B cell (primary cell): ENCODE measurements around the gene TGFBR2. TPM values are rescaled to one million over a fixed set of nuclear protein-coding genes. Genes with fewer than 3 reads are reported as not detected.
A peak's percentile ranks its signal among the peaks of the same experiment; 100 is the strongest.

Experiments used
- ATAC-seq: fragments of 200-7000 bp; cut with Tn5 transposase; one replicate; pipeline ENCODE4 v1.10.0; 2021; ENCODE audit warnings: low read depth, mild to moderate bottlenecking, moderate number of reproducible peaks, moderate library complexity
- CTCF ChIA-PET: fragments of 350-600 bp; sonication (Branson Sonifier 250); formaldehyde crosslinking; loops from one replicate; lab custom pipeline; 2021; ENCODE audit warnings: antibody characterized with exemption, inconsistent platforms; lab: Charles Lee
- POLR2A ChIA-PET: fragments of 350-600 bp; sonication (Branson Sonifier 250); formaldehyde crosslinking; loops from one replicate; lab custom pipeline; 2021; ENCODE audit warnings: antibody characterized with exemption; lab: Charles Lee
- DNase-seq: peaks from one replicate; pipeline ENCODE4 v3.0.0; 2013
- H2AFZ ChIP-seq: 2 replicates; pipeline ENCODE4 v1.6.1; 2012; ENCODE audit warnings: mild to moderate bottlenecking, low read depth, low read length; ENCODE audit not compliant: insufficient read depth, poor library complexity, severe bottlenecking
- H3K27ac ChIP-seq, 2 donors: 1 replicate in 1 of 2; 2 replicates in 1 of 2; pipeline ENCODE4 v1.5.1; 2012 to 2013; ENCODE audit warnings: low read length in 2 of 2, mild to moderate bottlenecking in 2 of 2, moderate library complexity in 1 of 2
- H3K27me3 ChIP-seq, 4 experiments: fragments of 200-600 bp in 1 of 4; sonication (generic) in 1 of 4; replicated peaks in 1 of 4; 1 replicate in 2 of 4; 2 replicates in 2 of 4; pipeline versions ENCODE4 v1.6.1 to v1.7.0; 2013 to 2016; ENCODE audit warnings: low read length in 3 of 4, mild to moderate bottlenecking in 2 of 4, mixed read lengths in 1 of 4, moderate library complexity in 1 of 4; ENCODE audit not compliant: insufficient read depth in 4 of 4, control insufficient read depth in 3 of 4; ENCODE audit errors: control extremely low read depth in 1 of 4
- H3K36me3 ChIP-seq, 2 experiments: replicated peaks in 1 of 2; 1 replicate in 1 of 2; 2 replicates in 1 of 2; pipeline versions ENCODE4 v1.6.1 to v1.7.1; 2013; ENCODE audit warnings: low read length in 1 of 2; ENCODE audit not compliant: insufficient read depth in 2 of 2, control insufficient read depth in 1 of 2; ENCODE audit errors: control extremely low read depth in 1 of 2, extremely low read depth in 1 of 2
- H3K4me1 ChIP-seq, 2 donors: fragments of 200-600 bp in 1 of 2; sonication (generic) in 1 of 2; 1 replicate in 1 of 2; 2 replicates in 1 of 2; pipeline versions ENCODE4 v1.5.1 to v1.6.1; 2013 to 2017; ENCODE audit warnings: low read length in 2 of 2; ENCODE audit not compliant: control insufficient read depth in 2 of 2, insufficient read depth in 2 of 2
- H3K4me2 ChIP-seq: replicated peaks from 2 replicates; pipeline ENCODE3; 2012; ENCODE audit warnings: mild to moderate bottlenecking, low read depth, low read length; ENCODE audit not compliant: poor library complexity, severe bottlenecking
- H3K4me3 ChIP-seq, 5 experiments: fragments of 200-600 bp in 1 of 5; sonication (generic) in 1 of 5; 1 replicate in 3 of 5; 2 replicates in 2 of 5; pipeline versions ENCODE4 v1.5.1 to v1.7.0; 2011 to 2016; ENCODE audit warnings: low read length in 4 of 5, mild to moderate bottlenecking in 4 of 5, low read depth in 2 of 5, control low read depth in 1 of 5, moderate library complexity in 1 of 5; ENCODE audit not compliant: insufficient read depth in 1 of 5; ENCODE audit errors: control extremely low read depth in 1 of 5, extremely low read depth in 1 of 5
- H3K79me2 ChIP-seq: fragments of 200-600 bp; sonication (generic); one replicate; pipeline ENCODE4 v1.6.0; 2016; ENCODE audit warnings: low read length; ENCODE audit not compliant: control insufficient read depth, insufficient read depth
- H3K9ac ChIP-seq: fragments of 200-600 bp; sonication (generic); 2 replicates; pipeline ENCODE4 v1.6.1; 2017; ENCODE audit warnings: mild to moderate bottlenecking, low read length, moderate library complexity
- H3K9me3 ChIP-seq, 3 donors: one replicate each; pipeline versions ENCODE4 v1.6.1 to v1.7.1; 2013; ENCODE audit warnings: low read length in 2 of 3; ENCODE audit not compliant: control insufficient read depth in 2 of 3, insufficient read depth in 1 of 3; ENCODE audit errors: control extremely low read depth in 1 of 3
- H4K20me1 ChIP-seq: 2 replicates; pipeline ENCODE4 v1.6.0; 2012; ENCODE audit warnings: mild to moderate bottlenecking, low read length; ENCODE audit not compliant: insufficient read depth, control insufficient read depth, poor library complexity, severe bottlenecking
- H3K27ac Mint-ChIP-seq: one replicate; pipeline ENCODE4 v1.8.0; 2021; ENCODE audit warnings: mixed read lengths
- H3K27me3 Mint-ChIP-seq: one replicate; pipeline ENCODE4 v1.8.0; 2021; ENCODE audit warnings: mixed read lengths
- H3K4me1 Mint-ChIP-seq: one replicate; pipeline ENCODE4 v1.8.0; 2021; ENCODE audit warnings: mixed read lengths
- H3K4me3 Mint-ChIP-seq: one replicate; pipeline ENCODE4 v1.8.0; 2021; ENCODE audit warnings: mixed read lengths
- H3K9me3 Mint-ChIP-seq: one replicate; pipeline ENCODE4 v1.8.0; 2022; ENCODE audit warnings: mixed read lengths; ENCODE audit not compliant: insufficient read depth
- CTCF ChIP-seq: fragments of 200-600 bp; IDR thresholded peaks from one replicate; pipeline ENCODE4 v1.8.0; 2022; ENCODE audit warnings: antibody characterized with exemption, mild to moderate bottlenecking
- EZH2 ChIP-seq: IDR thresholded peaks from 2 replicates; pipeline ENCODE4 v1.6.1; 2012; ENCODE audit warnings: borderline replicate concordance, low read depth, mild to moderate bottlenecking, moderate library complexity, low read length; ENCODE audit not compliant: insufficient read depth, poor library complexity, severe bottlenecking
- WGBS: methylation state at CpG from one replicate; pipeline ENCODE4 v1.1.5; 2013; ENCODE audit warnings: missing lambda C conversion rate; ENCODE audit not compliant: insufficient coverage; 5-methylcytosine and 5-hydroxymethylcytosine counted together
- intact Hi-C: fragments of 100-400 bp; cut with micrococcal nuclease; formaldehyde crosslinking; loops from one replicate; pipeline ENCODE4 v1.10.0; 2022
- polyA plus RNA-seq: library from polyadenylated mRNA; depleted of rRNA; stranded (reverse); fragments of >200 nt; gene quantifications from 2 replicates; pipeline ENCODE4 v1.2.3, GENCODE V29; 2012
- total RNA-seq, 2 donors: library from RNA; stranded (reverse); fragments of 120-200 nt in 1 of 2; gene quantifications; 1 replicate in 1 of 2; 2 replicates in 1 of 2; pipeline versions ENCODE4 v1.2.3 to v1.2.4, GENCODE V29; 2013 to 2022

TGFBR2 gene
- total and polyA plus RNA-seq, 2 donors (not counting 1 experiment from before 2014, with no cell fraction given), result 68.7 to 189 TPM

- Histone ChIP-seq H3K4me3 (no peak overlapping the region), H3K9me3 (peaks cover 0 to 4% (median 0%) of the 10 kb centered on the region in 3 donors), H4K20me1 (peaks cover 8% of the 10 kb centered on the region), H3K27me3 (no peaks in the 10 kb centered on the region), H3K36me3 (peaks cover 19 to 39% of the 10 kb centered on the region in 2 experiments), H2AFZ (no peak overlapping the region), H3K4me1 (peaks cover 6 to 7% of the 10 kb centered on the region in 2 donors), H3K27ac (peak overlapping the region in 1 of 2 donors; percentile 23), H3K79me2 (no peaks in the 10 kb centered on the region), H3K4me2 (no peak overlapping the region), H3K9ac (no peak overlapping the region)
- intact Hi-C loops, result no loop called here
- Mint-ChIP-seq H3K4me1 (peaks cover 33% of the 10 kb centered on the region), H3K27ac (peak overlapping the region; percentile 63), H3K9me3 (peaks cover 7% of the 10 kb centered on the region), H3K4me3 (no peak overlapping the region), H3K27me3 (no peaks in the 10 kb centered on the region)
- DNase-seq (no peak), ATAC-seq (no peak)
- WGBS, result 80% methylated on average over 1 of the region's 2 CpGs
- ChIA-PET CTCF (interaction anchor here (0.5 to 9.2 kb wide), 2 partner anchors 70 to 501 kb away, joined by 3 to 113 read pairs; no protein-coding TSS in a partner anchor), POLR2A (no interaction called here)
- no peak for TF ChIP-seq EZH2
- TF ChIP-seq CTCF, result no peak
Measured at GRCh38 chr3:30698549-30698948, 92.1 kb downstream of the TGFBR2 start.

- H3K79me2 ChIP-seq, result no peaks in the 10 kb centered on the region
- H3K27me3 ChIP-seq, result no peaks in the 10 kb centered on the region
- H2AFZ ChIP-seq, result no peak overlapping the region
- H3K9ac ChIP-seq, result no peak overlapping the region
- Mint-ChIP-seq H3K4me1 (peaks cover 30% of the 10 kb centered on the region), H3K27ac (no peak overlapping the region), H3K27me3 (no peaks in the 10 kb centered on the region), H3K9me3 (peaks cover 7% of the 10 kb centered on the region), H3K4me3 (no peak overlapping the region)
- ChIA-PET POLR2A (no interaction called here), CTCF (interaction anchor here (1.1 to 9.2 kb wide), 2 partner anchors 503 to 583 kb away, joined by 3 to 113 read pairs; no protein-coding TSS in a partner anchor)
- intact Hi-C loops, result no loop called here
- no peak for ATAC-seq
- no peak overlapping the region for H3K27ac ChIP-seq
- DNase-seq, result no peak
- no peaks in the 10 kb centered on the region for H4K20me1 ChIP-seq
- no CpG with 5 or more reads among the region's 4 CpGs for WGBS
- TF ChIP-seq CTCF, result no peak
- TF ChIP-seq EZH2, result no peak
- peaks cover 0 to 4% (median 0%) of the 10 kb centered on the region in 3 donors for H3K9me3 ChIP-seq
- no peak overlapping the region for H3K4me2 ChIP-seq
- peaks cover 6 to 7% of the 10 kb centered on the region in 2 donors for H3K4me1 ChIP-seq
- H3K4me3 ChIP-seq, result no peak overlapping the region
- H3K36me3 ChIP-seq, result peaks cover 11 to 27% of the 10 kb centered on the region in 2 experiments
Measured at GRCh38 chr3:30699927-30700326, 93.5 kb downstream of the TGFBR2 start.
